Ovary (tissue), 9 donors: ENCODE data around the gene ATP13A2. TPM values are rescaled to one million over a fixed set of nuclear protein-coding genes. Genes with fewer than 3 reads are reported as not detected.
"Not testable (repeated sequence)": the region's sequence is repeated elsewhere in the genome, so short reads cannot be mapped to it uniquely, and the experiment has no call there.

Experiments
- DNase-seq, 5 donors: peaks; one replicate each; pipeline ENCODE4 v3.0.0-alpha.2; 2019 to 2020
- H3K27ac ChIP-seq, 2 donors: fragments of 200-600 bp; one replicate each; pipeline versions ENCODE4 v1.5.1 to v1.8.0; 2019 to 2022
- H3K27me3 ChIP-seq: fragments of 200-600 bp; one replicate; pipeline ENCODE4 v1.8.0; 2022
- H3K36me3 ChIP-seq: fragments of 200-600 bp; sonication (generic); one replicate; pipeline ENCODE4 v1.5.1; 2019
- H3K4me1 ChIP-seq: one replicate; pipeline ENCODE4 v1.8.1; 2013; ENCODE audit warnings: mild to moderate bottlenecking, moderate library complexity; ENCODE audit not compliant: insufficient read depth
- H3K4me3 ChIP-seq: fragments of 200-600 bp; sonication (generic); one replicate; pipeline ENCODE4 v1.5.1; 2017
- H3K9me3 ChIP-seq, 2 donors: fragments of 200-600 bp in 1 of 2; sonication (generic) in 1 of 2; one replicate each; pipeline versions ENCODE4 v1.5.1 to v1.8.1; 2013 to 2019; ENCODE audit warnings: mild to moderate bottlenecking in 1 of 2, moderate library complexity in 1 of 2
- CTCF ChIP-seq, 3 donors: fragments of 450-650 bp in 2 of 3; fragments of 200-600 bp in 1 of 3; IDR thresholded peaks; one replicate each; pipeline versions ENCODE4 v1.5.1 to v1.8.0; 2016 to 2022; ENCODE audit warnings: antibody characterized with exemption in 3 of 3, mild to moderate bottlenecking in 1 of 3
- EP300 ChIP-seq: sonication (generic); formaldehyde crosslinking; IDR thresholded peaks from one replicate; pipeline ENCODE4 v1.6.1; 2017; ENCODE audit warnings: antibody characterized with exemption
- POLR2A ChIP-seq: fragments of 450-650 bp; IDR thresholded peaks from one replicate; pipeline ENCODE4 v1.6.1; 2017; ENCODE audit warnings: antibody characterized with exemption, mild to moderate bottlenecking, moderate library complexity
- whole genome bisulfite sequencing, 3 donors: extraction: QIAGEN DNeasy Blood & Tissue Kit in 1 of 3; methylation state at CpG; one replicate each; pipeline versions ENCODE4 v1.1.5 to v1.1.7; 2013 to 2017; 5-methylcytosine and 5-hydroxymethylcytosine counted together
- intact Hi-C, 4 donors: fragments of 100-400 bp; cut with DNase I; formaldehyde crosslinking; loops; one replicate each; pipeline versions ENCODE4 v1.11.0 to v1.15.1; 2022 to 2023
- polyA plus RNA-seq, 2 donors: library from polyadenylated mRNA; stranded (reverse); fragments of 200-250 nt in 1 of 2; fragments of 350-450 nt in 1 of 2; fragmentation: Illumina TruSeq in 1 of 2; extraction: RNeasy Lipid Tissue Mini Kit (QIAGEN cat#74804) in 1 of 2; gene quantifications; one replicate each; pipeline ENCODE4 v1.2.3, GENCODE V29; 2013 to 2014
- total RNA-seq, 7 donors: library from RNA; depleted of rRNA in 2 of 7; stranded (reverse); fragments of >200 nt in 2 of 7; fragmentation: NEBNext Ultra II Directional in 3 of 7; extraction: Animal tissue kit (Norgen Biotek cat#: 25700) in 3 of 7; gene quantifications; one replicate each; pipeline versions ENCODE4 v1.1.0 to v1.2.4, GENCODE V29; 2016 to 2023
- donor health status: DM: no; HTN: no; CAD: no; lungs with moderate emphysema.
- donor health status: DM: no; HTN: no; CAD: no.
- donor health status: Bipolar disorder and iron deficiency.
- donor health status: DM: yes; HTN: yes; CAD: no.
- donor health status: DM: no; HTN: no; CAD: no.
- donor health status: DM: yes; HTN: yes; CAD: no.

Gene ATP13A2
- total and polyA plus RNA-seq, 9 donors: 8.8 to 24.1 (median 18.7) TPM

- H3K36me3 ChIP-seq, H3K9me3 ChIP-seq, H3K4me1 ChIP-seq, DNase-seq, H3K27me3 ChIP-seq, H3K27ac ChIP-seq, H3K4me3 ChIP-seq: not testable (repeated sequence)
- WGBS, 3 donors: 89 to 91% (median 90%) methylated on average over 26 of the region's 26 CpGs
- intact Hi-C loops: loop anchor here in 2 of 4 donors (1.0 to 5.0 kb wide), 2 partner anchors 326 to 327 kb away; no protein-coding TSS in a partner anchor
These were observed 63.3 kb downstream of the ATP13A2 start for GRCh38 chr1:16948282-16948891.

GRCh38 chr1:16946646-16947045 lies 65.1 kb downstream of the ATP13A2 start:
- intact Hi-C loops: loop anchor here in 1 of 4 donors (5.0 kb wide), 1 partner anchor 324 kb away; no protein-coding TSS in a partner anchor
- Histone ChIP-seq H3K27me3 (no peaks in the 10 kb centered on the region), H3K9me3 (no peaks in the 10 kb centered on the region), H3K4me3 (no peak overlapping the region), H3K27ac (no peak overlapping the region), H3K36me3 (no peaks in the 10 kb centered on the region), H3K4me1 (no peaks in the 10 kb centered on the region)
- 82 to 85% (median 83%) methylated on average over 19 of the region's 19 CpGs for WGBS, 3 donors
- TF ChIP-seq CTCF (IDR thresholded peaks at IDR 0.05) (no peak), EP300 (no peak), POLR2A (no peak)
- DNase-seq: no peak

GRCh38 chr1:16946185-16946584 lies 65.5 kb downstream of the ATP13A2 start:
- intact Hi-C loops: loop anchor here in 1 of 4 donors (5.0 kb wide), 1 partner anchor 324 kb away; no protein-coding TSS in a partner anchor
- H3K4me3 ChIP-seq, H3K27me3 ChIP-seq, H3K27ac ChIP-seq, DNase-seq, H3K4me1 ChIP-seq, H3K36me3 ChIP-seq, H3K9me3 ChIP-seq: not testable (repeated sequence)
- 86 to 88% (median 87%) methylated on average over 13 of the region's 13 CpGs for WGBS, 3 donors

- H3K27ac ChIP-seq, H3K36me3 ChIP-seq, H3K4me1 ChIP-seq, H3K27me3 ChIP-seq, DNase-seq, H3K4me3 ChIP-seq, H3K9me3 ChIP-seq: not testable (repeated sequence)
- 89 to 90% (median 90%) methylated on average over 8 to 9 of the region's 9 CpGs for WGBS, 3 donors
- intact Hi-C loops: loop anchor here in 1 of 4 donors (5.0 kb wide), 1 partner anchor 323 kb away; no protein-coding TSS in a partner anchor
These were observed 66.2 kb downstream of the ATP13A2 start for GRCh38 chr1:16945512-16945911.

- H3K4me3 ChIP-seq: no peak overlapping the region
- TF ChIP-seq POLR2A: no peak
- TF ChIP-seq EP300: no peak
- TF ChIP-seq CTCF (IDR thresholded peaks at IDR 0.05): no peak
- intact Hi-C loops: no loop called here
- no peaks in the 10 kb centered on the region for H3K4me1 ChIP-seq
- no peaks in the 10 kb centered on the region for H3K9me3 ChIP-seq
- H3K27me3 ChIP-seq: no peaks in the 10 kb centered on the region
- H3K27ac ChIP-seq: no peak overlapping the region
- no peak for DNase-seq
- 86 to 92% (median 90%) methylated on average over 19 of the region's 19 CpGs for WGBS, 3 donors
- no peaks in the 10 kb centered on the region for H3K36me3 ChIP-seq
These were observed 67.7 kb downstream of the ATP13A2 start for GRCh38 chr1:16944038-16944437.

- H3K4me3 ChIP-seq, H3K27me3 ChIP-seq: not testable (repeated sequence)
These were observed 72.1 kb downstream of the ATP13A2 start for GRCh38 chr1:16939386-16940180.

More at GRCh38 chr1:16939386-16940180, 72.1 kb downstream of the ATP13A2 start:
- H3K36me3 ChIP-seq, H3K4me1 ChIP-seq, H3K9me3 ChIP-seq, H3K27ac ChIP-seq, DNase-seq, intact Hi-C loops: not testable (repeated sequence)
- 91 to 94% (median 92%) methylated on average over 32 of the region's 32 CpGs for WGBS, 3 donors
